HepG2 (cell line): ENCODE results near the gene SLC5A6. TPM values are rescaled to one million over a fixed set of nuclear protein-coding genes. Genes with fewer than 3 reads are reported as not detected.

Experiments used
- AGO1 ChIP-seq: fragments of 200-400 bp; formaldehyde crosslinking; IDR thresholded peaks from 2 replicates; pipeline ENCODE4 v1.6.1; 2017; ENCODE audit warnings: mild to moderate bottlenecking, low read depth, low read length, moderate library complexity; ENCODE audit not compliant: poor library complexity, severe bottlenecking
- BCL6 ChIP-seq: IDR thresholded peaks from 2 replicates; pipeline ENCODE4 v1.6.1; 2016; ENCODE audit warnings: missing genetic modification reagents, missing compliant biosample characterization
- IRX3 ChIP-seq: sonication (generic); formaldehyde crosslinking; IDR thresholded peaks from 2 replicates; pipeline ENCODE4 v1.8.1; 2023; ENCODE audit warnings: mild to moderate bottlenecking, low read depth, missing genetic modification reagents, borderline replicate concordance
- KMT2A ChIP-seq: sonication (generic); formaldehyde crosslinking; IDR thresholded peaks from 2 replicates; pipeline ENCODE4 v1.4.0; 2020; ENCODE audit warnings: missing genetic modification reagents
- SPEN ChIP-seq: sonication (generic); formaldehyde crosslinking; IDR thresholded peaks from 2 replicates; pipeline ENCODE4 v1.5.1; 2020; ENCODE audit warnings: low read depth, mild to moderate bottlenecking, missing genetic modification reagents
- ZFY ChIP-seq: sonication (generic); formaldehyde crosslinking; IDR thresholded peaks from 2 replicates; pipeline ENCODE4 v1.4.0; 2020; ENCODE audit warnings: missing genetic modification reagents
- ZNF441 ChIP-seq: sonication (generic); formaldehyde crosslinking; IDR thresholded peaks from 2 replicates; pipeline ENCODE4 v1.7.0; 2021; ENCODE audit warnings: missing genetic modification reagents, borderline replicate concordance
- ZNF547 ChIP-seq: sonication (generic); formaldehyde crosslinking; IDR thresholded peaks from 2 replicates; pipeline ENCODE4 v1.5.1; 2020; ENCODE audit warnings: mild to moderate bottlenecking, missing genetic modification reagents
- ZNF614 ChIP-seq: IDR thresholded peaks from 2 replicates; pipeline ENCODE4 v1.6.1; 2018; ENCODE audit warnings: missing biosample characterization, missing genetic modification reagents, inconsistent platforms, borderline replicate concordance
- ZNF660 ChIP-seq: sonication (generic); formaldehyde crosslinking; IDR thresholded peaks from 2 replicates; pipeline ENCODE4 v1.5.1; 2020; ENCODE audit warnings: mild to moderate bottlenecking, low read depth, missing genetic modification reagents, borderline replicate concordance
- polyA plus RNA-seq, 8 experiments: library from polyadenylated mRNA; depleted of rRNA in 3 of 8; stranded (reverse) in 7 of 8; unstranded in 1 of 8; fragments of >200 nt; fragmentation: Illumina TruSeq in 4 of 8; extraction: Trizol in 4 of 8; gene quantifications; 2 replicates each; pipeline versions ENCODE4 v1.2.1 to v1.2.3, GENCODE V29; 2011 to 2016; ENCODE audit warnings: low read depth in 4 of 8, missing spikeins in 1 of 8, mixed read lengths in 1 of 8; ENCODE audit not compliant: insufficient read depth in 1 of 8
- total RNA-seq, 5 experiments: library from RNA; depleted of rRNA; stranded (reverse); fragments of >200 nt; fragmentation: Illumina TruSeq; extraction: Trizol; gene quantifications; 2 replicates each; pipeline ENCODE4 v1.2.3, GENCODE V29; 2016; ENCODE audit warnings: low read depth in 1 of 5
- TF ChIP-seq, protein P1 (sequence below): sonication (generic); formaldehyde crosslinking; IDR thresholded peaks from 2 replicates; pipeline ENCODE4 v1.4.0; 2020; ENCODE audit warnings: missing genetic modification reagents
- TF ChIP-seq, protein P2 (sequence below): sonication (generic); formaldehyde crosslinking; IDR thresholded peaks from 2 replicates; pipeline ENCODE4 v1.8.0; 2022; ENCODE audit warnings: missing genetic modification reagents, mild to moderate bottlenecking, borderline replicate concordance
- TF ChIP-seq, protein P3 (sequence below): sonication (generic); formaldehyde crosslinking; IDR thresholded peaks from 2 replicates; pipeline ENCODE4 v1.8.1; 2022; ENCODE audit warnings: mild to moderate bottlenecking, missing genetic modification reagents
- TF ChIP-seq, protein P4 (sequence below): sonication (generic); formaldehyde crosslinking; IDR thresholded peaks from 2 replicates; pipeline ENCODE4 v1.4.0; 2020; ENCODE audit warnings: missing genetic modification reagents, borderline replicate concordance
- TF ChIP-seq, protein P5 (sequence below): sonication (generic); formaldehyde crosslinking; IDR thresholded peaks from 2 replicates; pipeline ENCODE4 v1.8.0; 2022; ENCODE audit warnings: mild to moderate bottlenecking, missing genetic modification reagents; ENCODE audit not compliant: insufficient replicate concordance

SLC5A6 gene
- total and polyA plus RNA-seq, 2 of the 13 experiments (the other 11 are each of a cell fraction or from before 2014, with no cell fraction given), result 135 to 417 TPM

DNA sequence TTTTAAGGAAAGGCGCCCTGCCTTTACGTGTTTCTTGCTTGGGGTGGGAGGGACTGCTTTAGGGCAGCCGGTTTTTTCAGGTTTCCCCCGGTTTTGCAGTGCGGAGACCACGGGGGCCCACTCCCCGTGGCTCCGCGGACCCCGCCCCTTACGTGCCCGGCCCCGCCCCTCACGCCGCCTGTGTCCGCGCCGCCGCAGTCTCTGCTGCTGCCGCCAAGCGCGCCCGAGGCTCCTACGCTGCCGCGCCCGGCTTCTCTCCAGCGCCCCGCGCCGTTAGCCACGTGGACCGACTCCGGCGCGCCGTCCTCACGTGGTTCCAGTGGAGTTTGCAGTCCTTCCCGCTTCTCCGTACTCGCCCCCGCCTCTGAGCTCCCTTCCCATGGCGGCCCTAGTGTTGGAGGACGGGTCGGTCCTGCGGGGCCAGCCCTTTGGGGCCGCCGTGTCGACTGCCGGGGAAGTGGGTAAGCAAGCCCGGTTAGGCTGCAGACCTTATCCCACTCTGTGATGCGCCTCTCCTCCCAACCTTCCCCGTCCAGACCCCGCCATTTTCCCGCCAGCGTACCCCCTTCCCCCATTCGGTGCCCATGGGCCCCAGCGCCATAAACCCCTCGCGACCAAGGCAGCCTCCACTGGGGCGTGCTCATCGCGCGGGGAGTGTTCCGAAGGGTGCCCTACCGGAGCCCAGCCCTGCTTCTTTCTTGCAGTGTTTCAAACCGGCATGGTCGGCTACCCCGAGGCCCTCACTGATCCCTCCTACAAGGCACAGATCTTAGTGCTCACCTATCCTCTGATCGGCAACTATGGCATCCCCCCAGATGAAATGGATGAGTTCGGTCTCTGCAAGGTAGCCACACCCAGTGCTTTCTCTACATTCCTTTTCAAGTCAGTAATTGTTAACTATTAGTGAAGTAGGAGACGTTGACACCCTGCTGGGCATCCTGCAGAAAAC, 5.4 kb upstream of the SLC5A6 start, which contains the start of gene CAD (continued):
- TF ChIP-seq, protein P1, sequence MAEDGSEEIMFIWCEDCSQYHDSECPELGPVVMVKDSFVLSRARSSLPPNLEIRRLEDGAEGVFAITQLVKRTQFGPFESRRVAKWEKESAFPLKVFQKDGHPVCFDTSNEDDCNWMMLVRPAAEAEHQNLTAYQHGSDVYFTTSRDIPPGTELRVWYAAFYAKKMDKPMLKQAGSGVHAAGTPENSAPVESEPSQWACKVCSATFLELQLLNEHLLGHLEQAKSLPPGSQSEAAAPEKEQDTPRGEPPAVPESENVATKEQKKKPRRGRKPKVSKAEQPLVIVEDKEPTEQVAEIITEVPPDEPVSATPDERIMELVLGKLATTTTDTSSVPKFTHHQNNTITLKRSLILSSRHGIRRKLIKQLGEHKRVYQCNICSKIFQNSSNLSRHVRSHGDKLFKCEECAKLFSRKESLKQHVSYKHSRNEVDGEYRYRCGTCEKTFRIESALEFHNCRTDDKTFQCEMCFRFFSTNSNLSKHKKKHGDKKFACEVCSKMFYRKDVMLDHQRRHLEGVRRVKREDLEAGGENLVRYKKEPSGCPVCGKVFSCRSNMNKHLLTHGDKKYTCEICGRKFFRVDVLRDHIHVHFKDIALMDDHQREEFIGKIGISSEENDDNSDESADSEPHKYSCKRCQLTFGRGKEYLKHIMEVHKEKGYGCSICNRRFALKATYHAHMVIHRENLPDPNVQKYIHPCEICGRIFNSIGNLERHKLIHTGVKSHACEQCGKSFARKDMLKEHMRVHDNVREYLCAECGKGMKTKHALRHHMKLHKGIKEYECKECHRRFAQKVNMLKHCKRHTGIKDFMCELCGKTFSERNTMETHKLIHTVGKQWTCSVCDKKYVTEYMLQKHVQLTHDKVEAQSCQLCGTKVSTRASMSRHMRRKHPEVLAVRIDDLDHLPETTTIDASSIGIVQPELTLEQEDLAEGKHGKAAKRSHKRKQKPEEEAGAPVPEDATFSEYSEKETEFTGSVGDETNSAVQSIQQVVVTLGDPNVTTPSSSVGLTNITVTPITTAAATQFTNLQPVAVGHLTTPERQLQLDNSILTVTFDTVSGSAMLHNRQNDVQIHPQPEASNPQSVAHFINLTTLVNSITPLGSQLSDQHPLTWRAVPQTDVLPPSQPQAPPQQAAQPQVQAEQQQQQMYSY, result no peak
- TF ChIP-seq AGO1 (peak; percentile 88), SPEN (CRISPR knock-in tag) (peak; percentile 74; the same call in 1 of the 2 replicates), ZNF614 (CRISPR knock-in tag) (0 out of 2 replicates have a peak, but pooled peaks have one; percentile 26), ZNF660 (CRISPR knock-in tag) (no peak), BCL6 (CRISPR knock-in tag) (no peak), KMT2A (CRISPR knock-in tag) (peak; percentile 59; the same call in 1 of the 2 replicates), ZFY (CRISPR knock-in tag) (peak; percentile 35; the same call in 1 of the 2 replicates), ZNF547 (CRISPR knock-in tag) (peak; percentile 91), IRX3 (peak; percentile 91; the same call in 1 of the 2 replicates), ZNF441 (peak; percentile 24; the same call in 1 of the 2 replicates)
- TF ChIP-seq, protein P2, sequence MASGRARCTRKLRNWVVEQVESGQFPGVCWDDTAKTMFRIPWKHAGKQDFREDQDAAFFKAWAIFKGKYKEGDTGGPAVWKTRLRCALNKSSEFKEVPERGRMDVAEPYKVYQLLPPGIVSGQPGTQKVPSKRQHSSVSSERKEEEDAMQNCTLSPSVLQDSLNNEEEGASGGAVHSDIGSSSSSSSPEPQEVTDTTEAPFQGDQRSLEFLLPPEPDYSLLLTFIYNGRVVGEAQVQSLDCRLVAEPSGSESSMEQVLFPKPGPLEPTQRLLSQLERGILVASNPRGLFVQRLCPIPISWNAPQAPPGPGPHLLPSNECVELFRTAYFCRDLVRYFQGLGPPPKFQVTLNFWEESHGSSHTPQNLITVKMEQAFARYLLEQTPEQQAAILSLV (CRISPR knock-in tag), result peak; percentile 71; the same call in 1 of the 2 replicates
- TF ChIP-seq, protein P3, sequence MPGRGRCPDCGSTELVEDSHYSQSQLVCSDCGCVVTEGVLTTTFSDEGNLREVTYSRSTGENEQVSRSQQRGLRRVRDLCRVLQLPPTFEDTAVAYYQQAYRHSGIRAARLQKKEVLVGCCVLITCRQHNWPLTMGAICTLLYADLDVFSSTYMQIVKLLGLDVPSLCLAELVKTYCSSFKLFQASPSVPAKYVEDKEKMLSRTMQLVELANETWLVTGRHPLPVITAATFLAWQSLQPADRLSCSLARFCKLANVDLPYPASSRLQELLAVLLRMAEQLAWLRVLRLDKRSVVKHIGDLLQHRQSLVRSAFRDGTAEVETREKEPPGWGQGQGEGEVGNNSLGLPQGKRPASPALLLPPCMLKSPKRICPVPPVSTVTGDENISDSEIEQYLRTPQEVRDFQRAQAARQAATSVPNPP, result peak; percentile 84; the same call in 1 of the 2 replicates
- TF ChIP-seq, protein P4, sequence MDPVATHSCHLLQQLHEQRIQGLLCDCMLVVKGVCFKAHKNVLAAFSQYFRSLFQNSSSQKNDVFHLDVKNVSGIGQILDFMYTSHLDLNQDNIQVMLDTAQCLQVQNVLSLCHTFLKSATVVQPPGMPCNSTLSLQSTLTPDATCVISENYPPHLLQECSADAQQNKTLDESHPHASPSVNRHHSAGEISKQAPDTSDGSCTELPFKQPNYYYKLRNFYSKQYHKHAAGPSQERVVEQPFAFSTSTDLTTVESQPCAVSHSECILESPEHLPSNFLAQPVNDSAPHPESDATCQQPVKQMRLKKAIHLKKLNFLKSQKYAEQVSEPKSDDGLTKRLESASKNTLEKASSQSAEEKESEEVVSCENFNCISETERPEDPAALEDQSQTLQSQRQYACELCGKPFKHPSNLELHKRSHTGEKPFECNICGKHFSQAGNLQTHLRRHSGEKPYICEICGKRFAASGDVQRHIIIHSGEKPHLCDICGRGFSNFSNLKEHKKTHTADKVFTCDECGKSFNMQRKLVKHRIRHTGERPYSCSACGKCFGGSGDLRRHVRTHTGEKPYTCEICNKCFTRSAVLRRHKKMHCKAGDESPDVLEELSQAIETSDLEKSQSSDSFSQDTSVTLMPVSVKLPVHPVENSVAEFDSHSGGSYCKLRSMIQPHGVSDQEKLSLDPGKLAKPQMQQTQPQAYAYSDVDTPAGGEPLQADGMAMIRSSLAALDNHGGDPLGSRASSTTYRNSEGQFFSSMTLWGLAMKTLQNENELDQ (CRISPR knock-in tag), result no peak
- TF ChIP-seq, protein P5, sequence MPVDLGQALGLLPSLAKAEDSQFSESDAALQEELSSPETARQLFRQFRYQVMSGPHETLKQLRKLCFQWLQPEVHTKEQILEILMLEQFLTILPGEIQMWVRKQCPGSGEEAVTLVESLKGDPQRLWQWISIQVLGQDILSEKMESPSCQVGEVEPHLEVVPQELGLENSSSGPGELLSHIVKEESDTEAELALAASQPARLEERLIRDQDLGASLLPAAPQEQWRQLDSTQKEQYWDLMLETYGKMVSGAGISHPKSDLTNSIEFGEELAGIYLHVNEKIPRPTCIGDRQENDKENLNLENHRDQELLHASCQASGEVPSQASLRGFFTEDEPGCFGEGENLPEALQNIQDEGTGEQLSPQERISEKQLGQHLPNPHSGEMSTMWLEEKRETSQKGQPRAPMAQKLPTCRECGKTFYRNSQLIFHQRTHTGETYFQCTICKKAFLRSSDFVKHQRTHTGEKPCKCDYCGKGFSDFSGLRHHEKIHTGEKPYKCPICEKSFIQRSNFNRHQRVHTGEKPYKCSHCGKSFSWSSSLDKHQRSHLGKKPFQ, result peak; percentile 31
